HEK293 (cell line): ENCODE data around the gene ADGRF1.

Source experiments
- ELK4 ChIP-seq: IDR thresholded peaks from 2 replicates; pipeline ENCODE4 v1.6.1; 2011; ENCODE audit warnings: mild to moderate bottlenecking, low read depth, low read length, borderline replicate concordance
- HOXD13 ChIP-seq: sonication (generic); formaldehyde crosslinking; IDR thresholded peaks from 2 replicates; pipeline ENCODE4 v1.8.0; 2022; ENCODE audit warnings: missing genetic modification reagents, borderline replicate concordance
- MYNN ChIP-seq: fragments of 450-650 bp; formaldehyde crosslinking; IDR thresholded peaks from 2 replicates; pipeline ENCODE4 v1.5.1; 2016; ENCODE audit warnings: missing biosample characterization, missing genetic modification characterization, borderline replicate concordance
- PATZ1 ChIP-seq: fragments of 450-650 bp; formaldehyde crosslinking; IDR thresholded peaks from 2 replicates; pipeline ENCODE4 v1.5.1; 2016; ENCODE audit warnings: missing biosample characterization, missing genetic modification characterization
- REST ChIP-seq: fragments of 450-650 bp; formaldehyde crosslinking; IDR thresholded peaks from 2 replicates; pipeline ENCODE4 v1.5.1; 2016; ENCODE audit warnings: missing biosample characterization, missing genetic modification characterization
- SCRT2 ChIP-seq: fragments of 450-650 bp; formaldehyde crosslinking; IDR thresholded peaks from 2 replicates; pipeline ENCODE4 v1.5.1; 2016; ENCODE audit warnings: missing biosample characterization, missing genetic modification characterization
- ZBTB1 ChIP-seq: fragments of 450-650 bp; formaldehyde crosslinking; IDR thresholded peaks from 2 replicates; pipeline ENCODE4 v1.5.1; 2016; ENCODE audit warnings: missing biosample characterization, missing genetic modification characterization
- ZBTB20 ChIP-seq: fragments of 450-650 bp; formaldehyde crosslinking; IDR thresholded peaks from 2 replicates; pipeline ENCODE4 v1.5.1; 2016; ENCODE audit warnings: missing biosample characterization, missing genetic modification characterization
- ZFP37 ChIP-seq: fragments of 450-650 bp; formaldehyde crosslinking; IDR thresholded peaks from 2 replicates; pipeline ENCODE4 v1.5.1; 2016; ENCODE audit warnings: missing biosample characterization, missing genetic modification characterization
- ZNF274 ChIP-seq, 2 experiments: fragments of 200-500 bp in 1 of 2; fragments of 450-650 bp in 1 of 2; sonication (Bioruptor generic) in 1 of 2; formaldehyde crosslinking in 1 of 2; IDR thresholded peaks; 2 replicates each; pipeline versions ENCODE4 v1.5.1 to v1.6.1; 2014 to 2016; ENCODE audit warnings: borderline replicate concordance in 1 of 2, inconsistent platforms in 1 of 2, low read length in 1 of 2, missing biosample characterization in 1 of 2, missing genetic modification characterization in 1 of 2
- ZNF311 ChIP-seq: fragments of 450-650 bp; formaldehyde crosslinking; IDR thresholded peaks from 2 replicates; pipeline ENCODE4 v1.5.1; 2017; ENCODE audit warnings: missing biosample characterization, missing genetic modification characterization, borderline replicate concordance
- ZNF426 ChIP-seq: fragments of 450-650 bp; formaldehyde crosslinking; IDR thresholded peaks from 2 replicates; pipeline ENCODE4 v1.5.1; 2017; ENCODE audit warnings: missing biosample characterization, missing genetic modification characterization, mild to moderate bottlenecking, inconsistent platforms, moderate library complexity
- TF ChIP-seq, protein P1 (sequence below): fragments of 450-650 bp; formaldehyde crosslinking; IDR thresholded peaks from 2 replicates; pipeline ENCODE4 v1.5.1; 2016; ENCODE audit warnings: missing biosample characterization, missing genetic modification characterization

GRCh38 chr6:47026679-47027078 lies 15.5 kb downstream of the ADGRF1 start:
- TF ChIP-seq REST (tag by site-specific recombination) (no peak), SCRT2 (tag by site-specific recombination) (no peak), MYNN (no peak), ELK4 (no peak), ZBTB20 (tag by site-specific recombination) (no peak), ZNF426 (tag by site-specific recombination) (no peak), ZBTB1 (tag by site-specific recombination) (no peak), ZFP37 (tag by site-specific recombination) (no peak), ZNF311 (tag by site-specific recombination) (no peak), PATZ1 (tag by site-specific recombination) (no peak), ZNF274 (IDR thresholded peaks at IDR 0.05; ENCODE audit: low read length) (no peak), ZNF274 (tag by site-specific recombination; IDR thresholded peaks at IDR 0.05; ENCODE audit: borderline replicate concordance) (no peak), HOXD13 (CRISPR knock-in tag) (no peak)
- TF ChIP-seq, protein P1, sequence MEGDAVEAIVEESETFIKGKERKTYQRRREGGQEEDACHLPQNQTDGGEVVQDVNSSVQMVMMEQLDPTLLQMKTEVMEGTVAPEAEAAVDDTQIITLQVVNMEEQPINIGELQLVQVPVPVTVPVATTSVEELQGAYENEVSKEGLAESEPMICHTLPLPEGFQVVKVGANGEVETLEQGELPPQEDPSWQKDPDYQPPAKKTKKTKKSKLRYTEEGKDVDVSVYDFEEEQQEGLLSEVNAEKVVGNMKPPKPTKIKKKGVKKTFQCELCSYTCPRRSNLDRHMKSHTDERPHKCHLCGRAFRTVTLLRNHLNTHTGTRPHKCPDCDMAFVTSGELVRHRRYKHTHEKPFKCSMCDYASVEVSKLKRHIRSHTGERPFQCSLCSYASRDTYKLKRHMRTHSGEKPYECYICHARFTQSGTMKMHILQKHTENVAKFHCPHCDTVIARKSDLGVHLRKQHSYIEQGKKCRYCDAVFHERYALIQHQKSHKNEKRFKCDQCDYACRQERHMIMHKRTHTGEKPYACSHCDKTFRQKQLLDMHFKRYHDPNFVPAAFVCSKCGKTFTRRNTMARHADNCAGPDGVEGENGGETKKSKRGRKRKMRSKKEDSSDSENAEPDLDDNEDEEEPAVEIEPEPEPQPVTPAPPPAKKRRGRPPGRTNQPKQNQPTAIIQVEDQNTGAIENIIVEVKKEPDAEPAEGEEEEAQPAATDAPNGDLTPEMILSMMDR (tag by site-specific recombination) = no peak
